ENCODE data around the gene MAP4K3. TPM values are rescaled to one million over a fixed set of nuclear protein-coding genes. Genes with fewer than 3 reads are reported as not detected.
A peak's percentile ranks its signal among the peaks of the same experiment; 100 is the strongest.

Gene MAP4K3
- total and polyA plus RNA-seq, 2 of the 8 experiments (the other 6 are each of a cell fraction or from before 2014, with no cell fraction given) = 11.4 to 63.0 TPM

DNA sequence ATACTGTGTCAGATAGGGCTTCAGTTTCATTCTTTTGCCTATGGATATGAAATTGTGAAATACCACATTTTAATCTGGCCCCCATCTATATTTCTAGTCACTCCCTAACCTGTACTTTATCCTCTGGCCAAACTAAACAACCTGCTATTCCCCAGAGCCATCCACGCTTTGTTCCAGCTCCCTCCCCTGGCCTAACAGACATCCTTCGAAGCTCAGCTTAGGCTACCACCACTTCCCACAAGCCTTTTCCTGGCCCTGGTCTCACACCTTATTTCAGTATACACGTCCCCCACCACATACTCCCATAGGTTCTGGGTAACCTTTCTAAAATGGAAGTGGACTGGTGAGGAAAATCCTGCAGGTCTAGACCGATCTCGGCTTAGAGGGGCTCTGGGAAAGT lies 55.4 kb downstream of the MAP4K3 start:
- H4K91ac ChIP-seq (replicated peaks; ENCODE audit: insufficient read length, low read length) = no peak overlapping the region
- H2BK5ac ChIP-seq (ENCODE audit: low read depth, low read length) = no peak overlapping the region
- H2AK5ac ChIP-seq (ENCODE audit: low read depth, low read length) = no peak overlapping the region
- FAIRE-seq (no peak), DNase-seq (ENCODE audit: low read depth in 1 of 2, low spot score in 2 of 2) (no peak)
- H3K23ac ChIP-seq (ENCODE audit: insufficient read length) = no peak overlapping the region
- H3K14ac ChIP-seq (ENCODE audit: insufficient read length) = no peak overlapping the region
- no peak overlapping the region for H2BK12ac ChIP-seq (ENCODE audit: low read depth, low read length)
- peak overlapping the region; percentile 28; the same call in 1 of the 2 replicates for H4K8ac ChIP-seq (ENCODE audit: extremely low read depth, insufficient read depth, low read length)
- H4K5ac ChIP-seq (ENCODE audit: insufficient read length, low read depth, low read length) = no peak overlapping the region
- H3K4me3 ChIP-seq (ENCODE audit: extremely low read depth in 1 of 4, insufficient read depth in 2 of 4, low read depth in 3 of 4, low read length in 4 of 4) = no peak overlapping the region
- peaks cover 0 to 1% (median 0%) of the 10 kb centered on the region in 4 experiments; a peak in 1 of 7 replicates for H3K27me3 ChIP-seq (replicated peaks in 1 of 4; ENCODE audit: control insufficient read depth in 3 of 4, extremely low read depth in 1 of 4, insufficient read depth in 3 of 4, low read length in 3 of 4)
- no peaks in the 10 kb centered on the region for H3K9me3 ChIP-seq (ENCODE audit: insufficient read depth in 2 of 2, low read depth in 1 of 2, low read length in 1 of 2)
- no peaks in the 10 kb centered on the region; a peak in 1 of 8 replicates for H3K36me3 ChIP-seq (ENCODE audit: control insufficient read depth in 2 of 4, insufficient read depth in 4 of 4, low read length in 3 of 4)
- no peaks in the 10 kb centered on the region for H3K23me2 ChIP-seq (ENCODE audit: low read depth, low read length)
- peak overlapping the region in 1 of 2 experiments; percentile 12; a peak in 2 of 4 replicates for H3K4me2 ChIP-seq (ENCODE audit: insufficient read depth in 1 of 2, low read depth in 2 of 2, low read length in 2 of 2)
- H3K79me2 ChIP-seq (ENCODE audit: control insufficient read depth in 1 of 2, insufficient read depth in 2 of 2, low read length in 2 of 2) = peaks cover 0 to 87% of the 10 kb centered on the region in 2 experiments; a peak in 3 of 4 replicates
- no peak overlapping the region for H3K56ac ChIP-seq (replicated peaks; ENCODE audit: insufficient read length, low read depth, low read length)
- H3K4me1 ChIP-seq (replicated peaks in 1 of 4; ENCODE audit: control insufficient read depth in 3 of 4, insufficient read depth in 4 of 4, low read length in 3 of 4) = peaks cover 3 to 6% (median 4%) of the 10 kb centered on the region in 4 experiments; a peak in 6 of 7 replicates
- H3K9ac ChIP-seq (replicated peaks in 1 of 4; ENCODE audit: extremely low read depth in 1 of 4, low read depth in 3 of 4, low read length in 3 of 4) = no peak overlapping the region
- H2BK20ac ChIP-seq (ENCODE audit: low read length) = no peak overlapping the region
- no peak overlapping the region for H2BK120ac ChIP-seq (replicated peaks; ENCODE audit: low read depth, low read length)
- no peaks in the 10 kb centered on the region; the same call in 1 of the 2 replicates for H3K79me1 ChIP-seq (ENCODE audit: low read depth, low read length)
- no peak overlapping the region for H2BK15ac ChIP-seq (ENCODE audit: low read length)
- ChIA-PET CTCF (ENCODE audit: partially characterized antibody) (interaction anchor here (1.0 to 2.9 kb wide), 4 partner anchors 12 to 349 kb away, joined by 3 to 18 read pairs (median 9); no protein-coding TSS in a partner anchor), POLR2A (ENCODE audit: partially characterized antibody) (interaction anchor here (1.8 kb wide), 1 partner anchor 56 kb away, joined by 4 read pairs; no protein-coding TSS in a partner anchor)
- no peaks in the 10 kb centered on the region for H4K20me1 ChIP-seq (replicated peaks in 1 of 2; ENCODE audit: control insufficient read depth in 1 of 2, insufficient read depth in 2 of 2, low read length in 2 of 2)
- no peak overlapping the region for H2AFZ ChIP-seq (ENCODE audit: low read length)
- H3K27ac ChIP-seq (ENCODE audit: low read depth, low read length) = no peak overlapping the region
- H3K4ac ChIP-seq (replicated peaks; ENCODE audit: insufficient read length, low read depth, low read length) = no peak overlapping the region
- no peak overlapping the region for H3K18ac ChIP-seq (ENCODE audit: extremely low read depth, low read length)
- WGBS, 2 experiments (ENCODE audit: extremely low coverage in 1 of 2, insufficient coverage in 1 of 2, insufficient read length in 1 of 2, insufficient replicate concordance in 2 of 2, low coverage in 1 of 2, low lambda C conversion rate in 2 of 2, missing lambda C conversion rate in 1 of 2) = 57% methylated on average over 5 of the region's 5 CpGs; no CpG with 5 or more reads in 1 of the 2 experiments
- TF ChIP-seq RAD21 (IDR thresholded peaks at IDR 0.05 in 1 of 2, conservative IDR thresholded peaks at IDR 0.05 in 1 of 2; ENCODE audit: low read depth in 2 of 2, low read length in 2 of 2) (peak in 1 of 2 experiments; percentile 17; a peak in 3 of 4 replicates), SP2 (IDR thresholded peaks at IDR 0.05; ENCODE audit: low read length) (no peak), SUZ12 (IDR thresholded peaks at IDR 0.05; ENCODE audit: low read length) (no peak), CBX8 (IDR thresholded peaks at IDR 0.05; ENCODE audit: borderline replicate concordance, low read depth, low read length) (no peak), CBX5 (IDR thresholded peaks at IDR 0.05; ENCODE audit: low read depth, low read length) (no peak), ASH2L (IDR thresholded peaks at IDR 0.05; ENCODE audit: low read length) (peak; percentile 74), RBBP5 (IDR thresholded peaks at IDR 0.05; ENCODE audit: borderline replicate concordance, low read depth, low read length) (0 out of 2 replicates have a peak, but pooled peaks have one; percentile 41)
